K562 (cell line): ENCODE measurements around the gene PXMP2. TPM values are rescaled to one million over a fixed set of nuclear protein-coding genes. Genes with fewer than 3 reads are reported as not detected.

Experiments used
- C11orf30 ChIP-seq: fragments of 450-650 bp; IDR thresholded peaks from 2 replicates; pipeline ENCODE4 v1.6.1; 2016; ENCODE audit warnings: low read depth, mild to moderate bottlenecking
- CUX1 ChIP-seq: fragments of 200-800 bp; sonication (Bioruptor generic); IDR thresholded peaks from 2 replicates; pipeline ENCODE4 v1.6.1; 2016; ENCODE audit warnings: missing genetic modification characterization, missing compliant biosample characterization
- NFXL1 ChIP-seq: fragments of 450-650 bp; formaldehyde crosslinking; IDR thresholded peaks from 2 replicates; pipeline ENCODE4 v1.4.0; 2021; ENCODE audit warnings: mild to moderate bottlenecking
- RBFOX2 ChIP-seq: fragments of 200-400 bp; formaldehyde crosslinking; IDR thresholded peaks from 2 replicates; pipeline ENCODE4 v1.6.1; 2017; ENCODE audit warnings: low read depth, mild to moderate bottlenecking, low read length, moderate library complexity
- TCFL5 ChIP-seq: fragments of 250-450 bp; sonication (Bioruptor Pico); conservative IDR thresholded peaks from 2 replicates; pipeline ENCODE4 v1.6.1; 2021; ENCODE audit warnings: mild to moderate bottlenecking, moderate library complexity, matching md5 sums
- UBTF ChIP-seq, 2 experiments: IDR thresholded peaks; 2 replicates each; pipeline ENCODE4 v1.6.1; 2012; ENCODE audit warnings: improper control_type of control experiment in 2 of 2, low read depth in 2 of 2, low read length in 2 of 2, borderline replicate concordance in 1 of 2
- ZC3H4 ChIP-seq: sonication (generic); formaldehyde crosslinking; IDR thresholded peaks from 2 replicates; pipeline ENCODE4 v1.9.0; 2021; ENCODE audit warnings: missing genetic modification reagents, borderline replicate concordance
- ZNF778 ChIP-seq: fragments of 450-650 bp; formaldehyde crosslinking; IDR thresholded peaks from 2 replicates; pipeline ENCODE4 v1.4.0; 2020; ENCODE audit warnings: mild to moderate bottlenecking, moderate library complexity
- polyA plus RNA-seq, 8 experiments: library from polyadenylated mRNA; depleted of rRNA in 4 of 8; stranded (reverse) in 5 of 8; unstranded in 3 of 8; fragments of >200 nt; fragmentation: Nextera tagmentation in 2 of 8; fragmentation: Illumina TruSeq in 1 of 8; extraction: Ambion mirVana in 2 of 8; extraction: Trizol in 1 of 8; gene quantifications; 2 replicates each; pipeline versions ENCODE4 v1.2.1 to v1.2.3, GENCODE V29; 2011 to 2014; ENCODE audit warnings: inconsistent platforms in 1 of 8, missing spikeins in 1 of 8
- total RNA-seq, 7 experiments: library from RNA; depleted of rRNA in 6 of 7; stranded (reverse); fragments of >200 nt in 6 of 7; fragmentation: Illumina TruSeq in 2 of 7; extraction: Trizol in 2 of 7; gene quantifications; 2 replicates each; pipeline versions ENCODE4 v1.2.1 to v1.2.3, GENCODE V29; 2011 to 2021; ENCODE audit warnings: low replicate concordance in 1 of 7

Gene PXMP2
- total and polyA plus RNA-seq, 9 of the 15 experiments (the other 6 are each of a cell fraction or from before 2014, with no cell fraction given), result 3.0 to 66.1 (median 44.7) TPM

GRCh38 chr12:132713123-132713522, 25.7 kb downstream of the PXMP2 start (continued):
- no peak for TF ChIP-seq CUX1 (CRISPR knock-in tag)
- TF ChIP-seq ZNF778 (CRISPR knock-in tag), result no peak
- TF ChIP-seq RBFOX2, result no peak
- no peak for TF ChIP-seq ZC3H4 (CRISPR knock-in tag)
- TF ChIP-seq NFXL1 (CRISPR knock-in tag), result no peak
- TF ChIP-seq UBTF (IDR thresholded peaks at IDR 0.05; ENCODE audit: borderline replicate concordance in 1 of 2, low read depth in 2 of 2, low read length in 2 of 2), result no peak
- TF ChIP-seq TCFL5 (CRISPR knock-in tag), result no peak
- TF ChIP-seq C11orf30, result no peak
